SK-N-SH (cell line): ENCODE results near the gene NOSTRIN.

Experiments
- EP300 ChIP-seq, 2 experiments: IDR thresholded peaks; 2 replicates each; pipeline versions ENCODE4 v1.4.0 to v1.6.1; 2012; ENCODE audit warnings: borderline replicate concordance in 1 of 2, low read depth in 1 of 2, low read length in 1 of 2
- EZH2phosphoT487 ChIP-seq: fragments of 200-600 bp; sonication (generic); IDR thresholded peaks from 2 replicates; pipeline ENCODE4 v1.6.1; 2017; ENCODE audit warnings: low read depth, mixed run types, mild to moderate bottlenecking, antibody characterized with exemption, moderate library complexity, borderline replicate concordance
- POLR2AphosphoS5 ChIP-seq: IDR thresholded peaks from 2 replicates; pipeline ENCODE4 v1.6.1; 2012; ENCODE audit warnings: low read depth, low read length
- RCOR1 ChIP-seq: fragments of 150-350 bp; IDR thresholded peaks from 2 replicates; pipeline ENCODE4 v1.6.1; 2017; ENCODE audit warnings: antibody characterized with exemption, low read length
- SIN3A ChIP-seq: IDR thresholded peaks from 2 replicates; pipeline ENCODE4 v1.6.1; 2012; ENCODE audit warnings: low read depth, mild to moderate bottlenecking, low read length, moderate library complexity, borderline replicate concordance
- TEAD4 ChIP-seq: IDR thresholded peaks from 2 replicates; pipeline ENCODE4 v1.4.0; 2012; ENCODE audit warnings: mild to moderate bottlenecking, borderline replicate concordance; ENCODE audit not compliant: insufficient read depth
- TF ChIP-seq, protein P1 (sequence below): IDR thresholded peaks from 2 replicates; pipeline ENCODE4; 2012
- TF ChIP-seq, protein P2 (sequence below): fragments of 150-350 bp; IDR thresholded peaks from 2 replicates; pipeline ENCODE4 v1.6.1; 2016; ENCODE audit warnings: mild to moderate bottlenecking, low read depth, low read length
- TF ChIP-seq, protein P3 (sequence below): fragments of 200-600 bp; sonication (generic); IDR thresholded peaks from 2 replicates; pipeline ENCODE4 v1.6.1; 2017; ENCODE audit warnings: antibody characterized with exemption, mild to moderate bottlenecking, moderate library complexity

DNA sequence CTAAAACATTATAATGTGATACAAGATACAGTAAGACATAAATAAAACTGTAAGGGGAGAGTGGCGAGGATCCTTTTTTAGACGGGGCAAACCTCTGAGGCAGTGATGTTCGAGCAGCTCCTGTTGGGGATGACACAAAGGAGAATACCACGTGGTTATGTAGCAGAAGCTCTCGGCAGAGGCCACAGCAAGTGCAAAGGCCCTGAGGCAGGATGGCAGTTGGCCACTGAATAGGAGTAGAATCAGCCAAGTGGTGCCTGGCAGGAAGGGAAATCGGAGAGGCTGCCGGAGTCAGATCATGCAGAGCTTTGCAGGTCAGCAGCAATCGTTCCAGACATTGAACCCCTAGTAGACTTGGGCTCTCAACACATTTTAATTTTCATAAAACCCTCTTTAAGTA lies 19.1 kb downstream of the NOSTRIN start:
- TF ChIP-seq TEAD4: no peak
- TF ChIP-seq, protein P1, sequence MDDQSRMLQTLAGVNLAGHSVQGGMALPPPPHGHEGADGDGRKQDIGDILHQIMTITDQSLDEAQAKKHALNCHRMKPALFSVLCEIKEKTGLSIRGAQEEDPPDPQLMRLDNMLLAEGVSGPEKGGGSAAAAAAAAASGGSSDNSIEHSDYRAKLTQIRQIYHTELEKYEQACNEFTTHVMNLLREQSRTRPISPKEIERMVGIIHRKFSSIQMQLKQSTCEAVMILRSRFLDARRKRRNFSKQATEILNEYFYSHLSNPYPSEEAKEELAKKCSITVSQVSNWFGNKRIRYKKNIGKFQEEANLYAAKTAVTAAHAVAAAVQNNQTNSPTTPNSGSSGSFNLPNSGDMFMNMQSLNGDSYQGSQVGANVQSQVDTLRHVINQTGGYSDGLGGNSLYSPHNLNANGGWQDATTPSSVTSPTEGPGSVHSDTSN: no peak
- no peak for TF ChIP-seq EP300 (IDR thresholded peaks at IDR 0.05; ENCODE audit: borderline replicate concordance in 1 of 2, low read depth in 1 of 2, low read length in 1 of 2)
- TF ChIP-seq EZH2phosphoT487: no peak
- no peak for TF ChIP-seq POLR2AphosphoS5
- no peak for TF ChIP-seq SIN3A
- TF ChIP-seq, protein P2, sequence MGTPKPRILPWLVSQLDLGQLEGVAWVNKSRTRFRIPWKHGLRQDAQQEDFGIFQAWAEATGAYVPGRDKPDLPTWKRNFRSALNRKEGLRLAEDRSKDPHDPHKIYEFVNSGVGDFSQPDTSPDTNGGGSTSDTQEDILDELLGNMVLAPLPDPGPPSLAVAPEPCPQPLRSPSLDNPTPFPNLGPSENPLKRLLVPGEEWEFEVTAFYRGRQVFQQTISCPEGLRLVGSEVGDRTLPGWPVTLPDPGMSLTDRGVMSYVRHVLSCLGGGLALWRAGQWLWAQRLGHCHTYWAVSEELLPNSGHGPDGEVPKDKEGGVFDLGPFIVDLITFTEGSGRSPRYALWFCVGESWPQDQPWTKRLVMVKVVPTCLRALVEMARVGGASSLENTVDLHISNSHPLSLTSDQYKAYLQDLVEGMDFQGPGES: no peak
- TF ChIP-seq, protein P3, sequence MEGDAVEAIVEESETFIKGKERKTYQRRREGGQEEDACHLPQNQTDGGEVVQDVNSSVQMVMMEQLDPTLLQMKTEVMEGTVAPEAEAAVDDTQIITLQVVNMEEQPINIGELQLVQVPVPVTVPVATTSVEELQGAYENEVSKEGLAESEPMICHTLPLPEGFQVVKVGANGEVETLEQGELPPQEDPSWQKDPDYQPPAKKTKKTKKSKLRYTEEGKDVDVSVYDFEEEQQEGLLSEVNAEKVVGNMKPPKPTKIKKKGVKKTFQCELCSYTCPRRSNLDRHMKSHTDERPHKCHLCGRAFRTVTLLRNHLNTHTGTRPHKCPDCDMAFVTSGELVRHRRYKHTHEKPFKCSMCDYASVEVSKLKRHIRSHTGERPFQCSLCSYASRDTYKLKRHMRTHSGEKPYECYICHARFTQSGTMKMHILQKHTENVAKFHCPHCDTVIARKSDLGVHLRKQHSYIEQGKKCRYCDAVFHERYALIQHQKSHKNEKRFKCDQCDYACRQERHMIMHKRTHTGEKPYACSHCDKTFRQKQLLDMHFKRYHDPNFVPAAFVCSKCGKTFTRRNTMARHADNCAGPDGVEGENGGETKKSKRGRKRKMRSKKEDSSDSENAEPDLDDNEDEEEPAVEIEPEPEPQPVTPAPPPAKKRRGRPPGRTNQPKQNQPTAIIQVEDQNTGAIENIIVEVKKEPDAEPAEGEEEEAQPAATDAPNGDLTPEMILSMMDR: no peak
- TF ChIP-seq RCOR1: no peak
